ENCODE measurements around the gene NRAP.

GRCh38 chr10:113539789-113540188 lies 124.1 kb downstream of the NRAP start:
- TF ChIP-seq CTCF (IDR thresholded peaks at IDR 0.05; ENCODE audit: poor library complexity) (no peak), EZH2 (IDR thresholded peaks at IDR 0.05; ENCODE audit: borderline replicate concordance) (no peak)

Data from hepatocyte (in vitro differentiated cells).